ENCODE results near the gene DOCK9.

DOCK9 gene

GRCh38 chr13:98843482-98843877 lies 134.4 kb downstream of the DOCK9 start:
- DNase-seq: no peak

DNA sequence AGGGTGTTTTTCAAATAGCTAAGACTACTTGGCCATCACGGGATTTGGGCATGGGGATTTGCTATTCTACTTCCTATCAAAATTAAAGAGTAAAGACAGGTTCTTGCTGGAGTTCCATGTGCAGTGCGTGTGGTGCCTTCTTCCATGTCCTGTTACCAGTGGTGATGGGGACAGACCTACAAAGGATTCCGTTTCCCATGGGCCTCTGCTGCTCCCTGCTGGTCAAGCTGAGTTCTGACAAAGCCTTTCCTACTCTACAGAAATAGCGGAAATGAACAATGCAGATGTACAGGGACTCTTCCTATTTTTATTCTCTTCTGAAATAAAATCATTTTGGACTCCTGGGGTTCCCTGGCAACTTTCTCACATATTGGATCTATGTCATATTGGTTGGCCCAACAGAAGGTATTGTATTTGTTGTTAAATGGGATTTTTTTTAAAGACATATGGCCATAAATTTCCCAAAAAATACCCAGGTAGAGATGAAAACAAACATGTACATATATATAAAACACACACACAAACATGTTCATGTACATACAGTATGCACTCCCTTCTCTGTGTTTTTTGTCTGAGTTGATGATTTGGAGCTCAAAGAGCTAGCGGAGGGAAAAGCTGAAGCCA lies 134.9 kb downstream of the DOCK9 start:
- peak; percentile 71 for DNase-seq

DNA sequence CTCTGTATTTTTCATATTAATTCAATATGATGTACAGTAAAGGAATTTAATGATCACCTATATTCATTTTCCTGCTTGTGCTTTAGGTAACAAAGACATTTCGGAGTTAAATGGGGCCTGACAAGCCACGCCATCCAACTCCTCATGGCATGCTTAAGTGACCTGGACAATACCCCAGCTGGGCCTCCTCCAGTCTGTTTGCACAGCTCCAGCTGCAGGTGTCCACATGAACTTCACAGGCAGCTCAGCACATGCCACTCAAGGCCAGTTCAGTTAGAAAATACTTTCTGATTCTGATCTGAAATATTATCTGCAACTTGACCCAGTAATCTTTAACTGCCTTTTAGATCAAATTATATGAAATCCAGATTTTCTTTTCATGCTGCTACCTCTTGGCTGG lies 135.8 kb downstream of the DOCK9 start:
- DNase-seq: no peak

DNA sequence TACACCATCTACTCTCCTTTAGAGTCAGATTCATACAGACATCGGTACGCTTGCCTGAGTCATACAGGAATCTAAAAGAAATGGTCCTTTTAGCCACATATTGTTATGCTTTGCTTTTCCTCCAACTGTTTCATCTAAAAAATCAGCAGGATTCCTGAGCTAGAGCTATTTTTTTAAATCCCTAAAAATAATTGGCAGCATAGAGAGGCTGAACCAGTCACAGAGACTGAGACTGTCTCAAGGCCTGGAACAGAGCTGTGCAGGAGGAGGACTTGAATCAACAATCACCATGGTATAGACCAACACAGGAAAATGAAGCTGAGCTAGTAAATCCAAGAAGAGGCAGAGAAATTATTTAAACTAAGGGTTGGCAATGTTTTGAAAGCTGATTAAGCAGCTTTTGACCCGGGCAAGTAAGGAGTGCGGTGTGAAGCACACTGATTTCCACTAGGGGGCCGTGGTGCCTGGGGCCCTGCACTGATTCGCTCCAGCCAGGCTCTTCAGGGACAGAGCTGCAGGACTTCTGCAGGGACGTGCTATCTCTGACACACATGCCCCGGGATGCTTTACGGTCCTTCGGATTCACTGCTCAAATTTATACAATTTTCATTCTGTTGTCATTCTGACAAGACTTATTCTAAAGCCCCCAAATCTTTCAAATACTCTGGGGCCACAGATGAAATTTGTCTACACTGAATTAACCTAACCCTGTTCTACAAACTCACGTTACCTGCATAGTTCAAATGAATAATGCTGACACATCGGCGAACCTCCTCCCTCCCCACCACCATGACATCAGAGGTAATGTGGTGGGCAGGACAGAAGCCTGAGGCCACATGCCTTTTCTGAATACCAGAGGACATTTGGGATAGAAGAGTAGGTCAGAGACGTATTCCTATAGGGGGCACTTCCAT lies 137.8 kb downstream of the DOCK9 start:
- peak; percentile 47 for DNase-seq

- peak; percentile 35 for DNase-seq
These were observed 139.1 kb downstream of the DOCK9 start for GRCh38 chr13:98838776-98839175.

- no peak for DNase-seq
These were observed 140.0 kb downstream of the DOCK9 start for GRCh38 chr13:98837896-98838295.

GRCh38 chr13:98835156-98835555 lies 142.7 kb downstream of the DOCK9 start:
- DNase-seq: no peak

DNA sequence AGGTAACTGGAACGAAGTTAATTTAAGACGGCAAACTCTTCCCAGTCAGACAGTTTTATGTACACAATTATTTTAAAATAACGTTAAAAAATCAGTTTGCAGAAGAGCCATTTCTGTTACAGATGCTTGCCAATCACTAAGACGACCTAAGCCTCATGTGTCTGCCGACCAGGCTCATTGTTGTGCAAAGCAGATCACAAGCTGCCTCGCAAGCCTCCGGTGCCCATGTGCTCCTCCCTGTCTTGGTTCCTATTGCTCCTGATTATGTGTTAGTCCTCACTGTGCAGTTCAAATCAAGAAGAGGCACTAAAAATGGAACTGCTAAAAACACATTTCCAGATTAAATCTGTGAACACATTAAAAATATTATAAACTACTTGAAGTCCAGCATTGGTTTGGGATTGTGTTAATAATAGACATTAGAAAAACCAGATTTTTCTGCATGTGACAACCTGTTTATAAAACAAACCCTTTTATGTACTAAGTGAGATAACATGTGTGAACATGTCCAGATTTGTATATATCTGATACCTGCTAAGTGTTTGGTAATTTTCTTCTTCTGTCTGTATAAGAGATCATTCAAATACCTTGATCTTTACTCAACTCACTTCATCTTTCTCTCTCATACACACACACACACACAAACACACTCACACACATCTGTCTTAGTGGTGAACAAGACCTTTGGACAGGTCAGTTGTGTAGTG lies 143.5 kb downstream of the DOCK9 start:
- no peak for DNase-seq

- DNase-seq: no peak
These were observed 146.6 kb downstream of the DOCK9 start for GRCh38 chr13:98831236-98831635.

GRCh38 chr13:98829541-98829940 lies 148.3 kb downstream of the DOCK9 start:
- DNase-seq: no peak

DNA sequence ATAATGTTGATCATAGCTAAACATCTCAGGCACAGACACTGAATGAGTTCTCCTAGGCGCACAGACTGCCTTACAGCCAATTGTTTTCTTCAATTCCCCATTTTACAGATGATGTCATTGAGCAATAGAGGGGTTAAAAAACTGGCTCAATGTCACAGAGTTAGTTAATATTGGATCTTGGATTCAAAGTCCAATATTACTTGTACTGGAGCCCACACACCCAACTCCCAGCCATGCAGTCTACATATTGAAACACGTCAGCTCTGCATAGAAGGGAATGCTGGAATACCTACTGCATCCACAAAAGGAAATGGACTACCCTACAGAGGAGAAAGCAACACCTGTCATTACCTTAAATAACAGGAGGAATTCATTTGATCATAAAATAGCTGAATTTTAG lies 149.2 kb downstream of the DOCK9 start:
- no peak for DNase-seq

- DNase-seq: no peak
These were observed 150.4 kb downstream of the DOCK9 start for GRCh38 chr13:98827449-98827848.

DNA sequence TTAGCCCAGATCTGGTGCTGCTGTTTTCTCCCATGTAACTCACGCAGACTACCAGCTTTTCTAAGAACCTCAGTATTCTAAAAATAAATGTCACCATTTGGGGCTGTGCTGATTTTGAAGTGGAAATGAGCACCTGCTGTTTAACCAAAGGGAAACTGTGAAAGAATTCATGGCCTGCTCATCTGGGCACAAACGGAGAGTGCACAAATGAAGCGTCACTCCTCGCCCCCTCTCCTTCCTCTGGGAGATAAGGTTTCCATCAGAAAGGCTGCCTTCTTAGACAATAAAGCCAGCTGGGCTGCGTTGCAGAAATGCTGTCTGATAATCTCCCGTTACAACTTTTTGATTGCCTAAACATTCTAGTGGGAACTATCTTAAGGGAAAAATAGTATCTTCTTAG lies 151.7 kb downstream of the DOCK9 start:
- no peak for DNase-seq

DNA sequence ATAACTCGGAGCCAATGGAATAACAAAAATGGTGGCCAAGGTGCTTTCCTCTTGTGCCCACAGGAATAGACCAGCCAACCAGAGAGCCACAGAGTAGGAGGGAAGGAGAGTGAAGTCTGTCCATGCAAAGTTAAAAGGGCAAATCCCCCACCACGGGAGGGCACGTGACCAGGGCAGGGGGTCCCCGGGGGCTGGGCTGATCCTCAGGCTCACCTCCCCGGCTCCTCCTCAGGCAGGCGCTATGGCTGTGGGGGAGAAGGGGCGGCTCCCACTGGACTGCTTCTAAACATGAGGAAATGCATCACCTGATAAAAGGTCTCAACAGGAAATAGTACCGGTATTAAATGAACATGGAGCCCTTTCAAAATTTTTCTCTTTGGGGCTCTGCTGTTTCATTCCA lies 152.2 kb downstream of the DOCK9 start:
- DNase-seq: no peak

DNA sequence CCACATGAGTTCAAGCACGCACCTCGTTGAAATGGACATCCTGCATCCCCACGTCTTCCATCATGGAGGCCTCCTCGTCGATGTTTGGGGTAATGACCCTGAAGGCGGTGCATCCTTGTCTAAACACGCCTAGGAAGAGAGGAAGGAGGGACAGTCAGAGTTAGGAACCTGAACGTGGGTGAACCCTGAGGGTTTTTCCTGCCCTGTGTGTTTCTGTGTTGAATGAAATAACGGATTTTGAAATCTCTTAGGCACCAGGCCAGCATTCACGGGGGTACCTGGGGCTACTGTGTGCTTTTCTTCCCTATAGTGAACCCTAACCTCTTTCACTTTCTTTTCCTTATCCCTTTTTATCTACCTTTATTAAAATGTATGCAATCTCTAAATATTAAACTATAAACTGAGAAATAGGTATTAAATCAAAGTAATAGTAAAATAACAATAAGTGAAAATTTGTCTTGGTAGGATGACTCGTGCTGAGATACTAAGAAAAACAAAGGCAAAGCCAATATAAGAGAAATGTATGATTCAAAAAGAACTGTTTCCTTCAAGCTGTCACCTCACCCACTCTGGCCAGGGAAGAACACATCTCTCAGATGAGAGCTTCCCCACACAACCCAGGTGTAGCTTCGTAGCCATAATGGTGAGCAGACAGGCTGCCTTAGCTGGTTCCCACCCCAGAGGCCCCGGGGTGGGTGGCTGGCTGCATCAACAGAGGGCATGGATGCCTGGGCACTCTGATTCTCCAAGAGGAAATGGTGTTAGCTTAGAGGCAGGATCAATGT lies 153.3 kb downstream of the DOCK9 start:
- no peak for DNase-seq

DNA sequence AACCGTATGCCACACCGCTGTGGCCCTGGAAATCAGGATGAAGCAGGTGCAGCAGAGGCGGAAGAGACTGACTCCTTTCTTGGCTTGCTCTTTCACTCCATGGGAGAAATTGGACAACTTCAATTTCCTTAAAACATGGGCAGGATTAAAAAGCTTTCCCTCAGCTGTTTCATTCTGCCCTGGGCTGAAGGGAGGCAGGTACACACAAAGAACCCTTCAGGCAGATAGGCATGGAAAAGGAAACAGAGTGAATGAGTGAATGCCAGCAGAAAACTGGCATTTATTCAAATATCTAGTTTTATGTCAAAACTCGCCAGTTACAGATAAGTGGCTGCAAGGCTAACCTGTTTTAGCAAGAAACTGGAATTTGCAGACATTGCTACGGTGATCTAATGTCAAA lies 154.4 kb downstream of the DOCK9 start:
- no peak for DNase-seq

DNA sequence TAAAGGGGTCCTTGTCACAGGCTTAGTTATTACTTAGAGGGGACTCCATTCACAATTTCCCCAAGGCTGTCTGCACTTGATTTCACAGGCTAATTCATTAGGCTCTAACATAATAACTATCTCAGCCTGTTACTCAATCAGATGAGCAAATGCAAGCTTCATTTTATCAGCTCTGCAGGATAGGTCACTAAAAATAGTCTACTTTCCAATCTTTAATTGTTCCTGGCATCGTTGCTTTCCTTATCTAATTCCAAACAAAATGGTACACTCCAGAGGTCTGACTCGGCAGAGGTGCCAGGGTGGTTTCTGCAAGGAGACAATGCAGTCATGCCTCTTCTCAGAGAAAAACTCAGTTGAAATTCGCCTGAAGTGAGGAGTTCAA lies 155.6 kb downstream of the DOCK9 start:
- no peak for DNase-seq

DNA sequence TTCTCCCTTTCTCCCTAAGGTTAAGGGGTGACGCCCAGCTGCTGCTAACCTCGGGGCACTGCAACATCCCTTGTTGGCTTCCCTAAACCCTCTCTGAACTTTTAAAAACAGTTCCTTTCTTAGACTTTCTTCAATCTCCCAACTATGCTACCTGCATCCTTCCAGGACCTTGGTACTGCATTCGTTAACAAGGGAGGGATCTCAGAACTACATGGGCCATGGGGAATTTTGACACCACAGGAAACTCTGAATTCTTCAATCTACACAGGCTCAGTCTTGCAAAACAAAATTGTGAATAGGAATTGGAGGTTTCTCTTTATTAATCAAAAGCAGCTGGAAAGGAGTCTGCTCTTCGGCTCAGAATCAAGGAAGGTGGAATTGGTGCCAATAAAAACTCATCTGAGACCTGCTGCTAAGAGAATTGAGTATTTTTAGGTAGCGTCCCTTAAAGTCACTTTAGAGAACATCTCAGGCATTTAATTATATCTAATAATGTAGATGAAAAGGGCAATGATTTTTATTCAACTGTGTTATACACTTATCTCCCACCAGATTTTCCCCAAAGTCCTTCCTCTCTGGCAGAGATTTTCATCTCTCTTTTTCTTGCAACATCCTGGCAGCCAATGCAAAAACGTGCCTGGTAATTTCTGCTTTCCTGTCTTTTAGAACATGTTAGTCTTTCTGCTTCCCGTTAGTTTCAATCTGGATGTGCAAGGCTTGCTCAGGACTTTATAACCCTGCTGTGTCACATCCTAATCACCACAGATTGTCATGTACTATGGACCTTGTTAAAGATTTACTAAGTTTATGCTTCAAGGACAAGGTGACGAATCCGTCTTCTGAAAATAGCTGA lies 156.3 kb downstream of the DOCK9 start:
- peak; percentile 76 for DNase-seq

GRCh38 chr13:98820744-98821371 lies 157.0 kb downstream of the DOCK9 start:
- DNase-seq: no peak

GRCh38 chr13:98820300-98820699 lies 157.6 kb downstream of the DOCK9 start:
- no peak for DNase-seq

DNA sequence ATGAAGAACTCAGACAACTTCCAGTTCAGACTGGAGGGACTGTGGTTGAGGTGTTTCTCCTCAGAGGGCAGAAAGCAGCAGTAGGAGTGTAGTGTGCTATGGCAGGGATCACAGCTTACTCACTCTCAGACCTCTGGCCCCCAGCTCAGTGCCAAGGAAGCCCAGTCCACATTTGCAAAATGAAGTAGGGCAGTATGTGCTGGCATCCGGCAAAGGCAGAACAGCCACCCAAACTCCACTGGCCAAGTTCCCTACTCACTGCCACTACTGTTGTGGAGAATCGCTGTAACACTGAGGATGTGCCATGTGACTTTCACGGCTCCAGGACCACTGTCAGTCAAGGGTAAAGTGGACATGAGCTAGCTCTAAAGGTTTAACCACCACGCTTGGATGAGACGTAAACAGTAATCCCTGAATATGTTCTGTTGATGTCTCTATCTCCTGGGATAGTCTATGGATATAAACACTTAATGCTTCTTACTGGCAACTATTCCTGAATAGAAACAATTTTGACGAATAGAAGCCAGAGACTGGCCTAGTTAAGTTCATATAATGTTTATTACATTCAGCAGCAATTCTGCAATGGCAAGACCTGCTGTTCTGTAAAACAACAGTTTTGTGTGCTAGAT lies 158.4 kb downstream of the DOCK9 start:
- DNase-seq: no peak

All from fibroblast of skin of abdomen (primary cell).